ENCODE data around the gene WWC1. TPM values are rescaled to one million over a fixed set of nuclear protein-coding genes. Genes with fewer than 3 reads are reported as not detected.

The WWC1 gene
- total RNA-seq, 1 donor from 2014 or later = 1.5 TPM

DNA sequence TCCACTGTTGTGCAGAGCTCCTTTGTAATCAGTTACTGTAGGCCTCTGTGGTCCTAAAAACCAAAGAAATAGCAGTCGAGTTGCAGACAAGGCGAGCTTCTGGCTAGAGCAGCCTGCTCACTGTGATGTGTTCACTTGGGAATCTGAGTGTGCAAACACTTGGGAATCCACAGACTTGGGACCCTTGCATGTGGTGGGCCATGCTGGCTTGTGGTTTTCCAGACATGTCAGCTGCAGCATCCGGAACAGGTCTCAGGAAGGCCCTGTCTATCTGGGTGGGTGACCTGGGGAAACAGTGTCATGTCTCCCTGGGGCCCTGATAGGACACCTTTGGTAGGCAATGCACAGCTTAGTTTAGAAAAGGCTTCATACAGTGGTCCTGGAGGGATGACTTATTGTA lies 66.4 kb downstream of the WWC1 start:
- TF ChIP-seq, protein P1, sequence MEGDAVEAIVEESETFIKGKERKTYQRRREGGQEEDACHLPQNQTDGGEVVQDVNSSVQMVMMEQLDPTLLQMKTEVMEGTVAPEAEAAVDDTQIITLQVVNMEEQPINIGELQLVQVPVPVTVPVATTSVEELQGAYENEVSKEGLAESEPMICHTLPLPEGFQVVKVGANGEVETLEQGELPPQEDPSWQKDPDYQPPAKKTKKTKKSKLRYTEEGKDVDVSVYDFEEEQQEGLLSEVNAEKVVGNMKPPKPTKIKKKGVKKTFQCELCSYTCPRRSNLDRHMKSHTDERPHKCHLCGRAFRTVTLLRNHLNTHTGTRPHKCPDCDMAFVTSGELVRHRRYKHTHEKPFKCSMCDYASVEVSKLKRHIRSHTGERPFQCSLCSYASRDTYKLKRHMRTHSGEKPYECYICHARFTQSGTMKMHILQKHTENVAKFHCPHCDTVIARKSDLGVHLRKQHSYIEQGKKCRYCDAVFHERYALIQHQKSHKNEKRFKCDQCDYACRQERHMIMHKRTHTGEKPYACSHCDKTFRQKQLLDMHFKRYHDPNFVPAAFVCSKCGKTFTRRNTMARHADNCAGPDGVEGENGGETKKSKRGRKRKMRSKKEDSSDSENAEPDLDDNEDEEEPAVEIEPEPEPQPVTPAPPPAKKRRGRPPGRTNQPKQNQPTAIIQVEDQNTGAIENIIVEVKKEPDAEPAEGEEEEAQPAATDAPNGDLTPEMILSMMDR (IDR thresholded peaks at IDR 0.05; ENCODE audit: partially characterized antibody, unreplicated experiment) = no peak
- Mint-ChIP-seq H3K4me3 (ENCODE audit: unreplicated experiment) (no peak overlapping the region), H3K9me3 (ENCODE audit: unreplicated experiment) (no peaks in the 10 kb centered on the region), H3K36me3 (ENCODE audit: unreplicated experiment) (no peaks in the 10 kb centered on the region), H3K27ac (ENCODE audit: unreplicated experiment) (no peak overlapping the region), H3K4me1 (ENCODE audit: low read depth, unreplicated experiment) (peaks cover 7% of the 10 kb centered on the region), H3K27me3 (ENCODE audit: unreplicated experiment) (peaks cover 2% of the 10 kb centered on the region)
- no peak for DNase-seq

DNA sequence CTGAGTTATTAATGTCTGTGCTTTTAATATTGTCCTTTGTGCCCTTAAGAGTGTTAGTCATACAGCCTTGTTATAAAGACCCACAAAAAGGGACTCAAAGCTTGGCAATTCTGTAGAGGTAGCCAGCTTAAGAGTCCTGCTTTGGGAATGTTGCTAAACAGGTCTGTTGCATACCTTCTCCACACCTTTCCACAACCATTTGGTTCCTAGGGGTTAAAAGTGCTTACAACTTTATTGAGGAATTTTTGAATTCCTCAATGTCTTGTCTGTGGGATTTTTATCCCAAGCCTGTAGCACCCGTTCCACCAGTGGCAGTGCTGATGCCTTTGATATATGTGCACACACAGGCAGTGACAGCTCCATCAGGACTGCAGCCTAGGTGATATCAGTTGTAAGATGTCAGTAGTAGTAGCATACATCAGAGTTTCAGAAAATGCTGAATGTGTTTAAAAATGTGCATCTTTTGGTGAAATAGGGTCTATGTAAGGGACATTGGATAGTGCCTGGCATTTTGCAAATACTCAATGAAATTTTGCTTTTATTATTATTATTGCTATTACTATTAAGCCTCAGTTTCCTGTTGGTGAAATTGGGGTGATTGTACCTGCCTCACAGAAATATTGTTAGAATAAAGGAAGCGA lies 68.5 kb downstream of the WWC1 start:
- Mint-ChIP-seq H3K36me3 (ENCODE audit: unreplicated experiment) (no peaks in the 10 kb centered on the region), H3K4me1 (ENCODE audit: low read depth, unreplicated experiment) (peaks cover 7% of the 10 kb centered on the region), H3K27ac (ENCODE audit: unreplicated experiment) (no peak overlapping the region), H3K9me3 (ENCODE audit: unreplicated experiment) (no peaks in the 10 kb centered on the region), H3K27me3 (ENCODE audit: unreplicated experiment) (peaks cover 4% of the 10 kb centered on the region), H3K4me3 (ENCODE audit: unreplicated experiment) (no peak overlapping the region)
- no peak for DNase-seq
- TF ChIP-seq, protein P1 (IDR thresholded peaks at IDR 0.05; ENCODE audit: partially characterized antibody, unreplicated experiment) = no peak

DNA sequence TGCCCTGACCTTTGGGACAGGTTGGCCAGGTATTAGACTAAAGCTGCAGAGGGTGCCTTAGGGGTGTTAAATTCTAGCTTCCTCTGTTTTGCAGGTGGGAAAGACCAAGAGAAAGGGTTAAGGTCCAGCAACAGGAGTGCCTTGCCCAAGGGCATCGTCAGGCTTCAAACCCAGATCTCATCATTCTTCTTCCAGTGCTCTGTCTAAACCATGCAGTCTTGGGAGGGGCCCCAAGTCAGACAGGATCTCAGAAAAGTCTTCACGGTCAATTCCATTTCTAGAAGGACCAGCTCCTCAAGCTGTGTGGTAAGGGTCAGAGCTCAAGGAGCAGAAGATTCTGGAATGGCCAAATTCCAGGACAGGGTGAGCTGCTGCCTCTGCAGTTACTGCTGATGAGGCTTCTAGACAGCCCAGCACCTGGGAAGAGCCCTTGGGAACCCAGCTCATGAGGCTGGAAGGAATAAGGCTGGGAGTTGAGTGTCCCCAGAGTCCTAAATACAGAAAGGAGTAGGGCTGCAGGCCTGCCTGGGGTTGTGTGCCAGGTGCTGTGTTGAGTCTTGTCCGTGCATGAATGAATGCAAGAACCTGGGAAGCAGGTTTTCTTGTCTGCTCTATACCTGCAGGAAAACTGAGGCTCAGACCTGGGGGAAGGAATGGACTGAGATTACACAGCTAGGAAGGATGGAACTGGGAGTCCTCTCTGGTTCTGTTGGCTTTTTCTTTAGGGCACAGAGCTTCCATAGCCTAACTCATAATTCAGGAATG lies 69.3 kb downstream of the WWC1 start:
- Mint-ChIP-seq H3K36me3 (ENCODE audit: unreplicated experiment) (no peaks in the 10 kb centered on the region), H3K4me1 (ENCODE audit: low read depth, unreplicated experiment) (peaks cover 7% of the 10 kb centered on the region), H3K9me3 (ENCODE audit: unreplicated experiment) (no peaks in the 10 kb centered on the region), H3K27me3 (ENCODE audit: unreplicated experiment) (peaks cover 4% of the 10 kb centered on the region), H3K27ac (ENCODE audit: unreplicated experiment) (no peak overlapping the region), H3K4me3 (ENCODE audit: unreplicated experiment) (no peak overlapping the region)
- no peak for DNase-seq
- TF ChIP-seq, protein P1 (IDR thresholded peaks at IDR 0.05; ENCODE audit: partially characterized antibody, unreplicated experiment) = no peak

DNA sequence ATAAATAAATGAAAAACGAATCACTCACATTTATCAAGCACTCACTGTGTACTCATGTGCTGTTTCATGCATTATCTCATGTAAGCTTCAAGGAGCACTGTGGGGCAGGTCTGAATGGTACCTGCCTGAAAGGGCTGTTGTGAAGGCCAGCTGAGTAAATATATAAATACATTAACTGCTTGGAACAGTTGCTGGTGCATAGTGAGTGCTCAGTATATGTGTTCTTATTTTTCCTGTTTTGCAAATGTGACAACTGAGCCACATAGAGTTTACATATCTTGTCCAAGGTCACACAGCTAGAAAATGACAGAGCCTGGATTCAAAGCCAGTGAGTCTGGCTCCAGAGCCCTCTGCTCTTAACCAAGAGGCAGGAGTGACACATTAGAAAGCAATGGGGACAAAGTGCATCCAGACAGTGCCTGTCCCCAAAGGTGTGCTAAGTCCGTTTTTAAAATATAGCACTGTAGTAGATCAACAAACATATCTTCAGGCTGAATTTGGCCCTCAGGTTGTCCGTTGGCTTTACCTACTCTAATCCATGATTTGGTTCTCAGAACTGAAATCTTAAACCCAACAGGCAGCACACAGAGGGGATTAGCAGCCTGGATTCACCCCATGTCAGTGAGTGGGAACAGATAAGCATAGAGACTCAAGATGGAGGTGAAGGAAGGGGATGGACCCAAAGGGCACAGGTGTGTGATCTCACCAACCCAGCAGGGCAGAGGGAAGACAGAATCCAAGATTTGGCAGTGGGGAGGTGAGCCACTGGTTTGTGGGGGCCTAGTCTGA lies 70.8 kb downstream of the WWC1 start:
- Mint-ChIP-seq H3K9me3 (ENCODE audit: unreplicated experiment) (no peaks in the 10 kb centered on the region), H3K27me3 (ENCODE audit: unreplicated experiment) (peaks cover 2% of the 10 kb centered on the region), H3K4me1 (ENCODE audit: low read depth, unreplicated experiment) (peaks cover under 1% of the 10 kb centered on the region), H3K4me3 (ENCODE audit: unreplicated experiment) (no peak overlapping the region), H3K36me3 (ENCODE audit: unreplicated experiment) (no peaks in the 10 kb centered on the region), H3K27ac (ENCODE audit: unreplicated experiment) (no peak overlapping the region)
- no peak for DNase-seq
- TF ChIP-seq, protein P1 (IDR thresholded peaks at IDR 0.05; ENCODE audit: partially characterized antibody, unreplicated experiment) = no peak

All from glutamatergic neuron (in vitro differentiated cells).